HG03565 (cell line): ENCODE measurements around the gene AKAP13.
A peak's percentile ranks its signal among the peaks of the same experiment; 100 is the strongest.

Experiments
- ATAC-seq: cut with Tn5 transposase; IDR thresholded peaks from one replicate; pipeline ENCODE4 v1.9.1; 2021; ENCODE audit warnings: mild to moderate bottlenecking, moderate library complexity; ENCODE audit not compliant: unreplicated experiment

The AKAP13 gene

DNA sequence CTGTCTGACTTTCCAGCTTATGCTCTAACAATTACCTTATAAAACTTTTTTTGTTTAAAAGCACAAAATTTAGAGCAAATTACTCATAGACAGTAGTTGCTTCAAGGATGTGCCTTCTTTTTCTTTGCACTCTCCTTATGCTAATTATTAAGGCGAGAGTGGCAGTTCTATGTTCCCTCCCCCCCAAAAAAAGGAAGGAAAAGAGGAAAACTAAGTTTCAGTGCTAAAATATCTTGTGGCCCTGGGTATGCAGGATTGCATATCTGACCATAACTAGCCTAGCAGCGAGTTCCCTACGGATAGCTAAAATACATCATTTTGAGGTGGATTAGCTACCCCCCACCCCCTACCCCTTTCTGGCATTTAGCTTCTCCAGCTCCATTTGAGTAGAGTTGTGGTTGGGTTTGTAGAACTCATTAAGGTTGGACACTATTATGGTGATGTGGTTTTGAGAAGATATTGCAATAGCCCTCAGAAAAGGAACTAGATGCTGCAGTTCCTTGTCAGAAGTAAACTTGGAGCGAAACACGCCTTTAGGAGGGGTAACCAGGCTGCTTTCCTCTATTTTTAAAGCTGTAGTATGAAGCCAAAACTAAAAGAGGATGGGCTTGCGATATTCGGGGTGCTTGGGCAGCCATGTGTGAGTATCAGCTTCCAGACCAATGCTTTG is 174.6 kb downstream of the AKAP13 start:
- peak; percentile 54 for ATAC-seq

DNA sequence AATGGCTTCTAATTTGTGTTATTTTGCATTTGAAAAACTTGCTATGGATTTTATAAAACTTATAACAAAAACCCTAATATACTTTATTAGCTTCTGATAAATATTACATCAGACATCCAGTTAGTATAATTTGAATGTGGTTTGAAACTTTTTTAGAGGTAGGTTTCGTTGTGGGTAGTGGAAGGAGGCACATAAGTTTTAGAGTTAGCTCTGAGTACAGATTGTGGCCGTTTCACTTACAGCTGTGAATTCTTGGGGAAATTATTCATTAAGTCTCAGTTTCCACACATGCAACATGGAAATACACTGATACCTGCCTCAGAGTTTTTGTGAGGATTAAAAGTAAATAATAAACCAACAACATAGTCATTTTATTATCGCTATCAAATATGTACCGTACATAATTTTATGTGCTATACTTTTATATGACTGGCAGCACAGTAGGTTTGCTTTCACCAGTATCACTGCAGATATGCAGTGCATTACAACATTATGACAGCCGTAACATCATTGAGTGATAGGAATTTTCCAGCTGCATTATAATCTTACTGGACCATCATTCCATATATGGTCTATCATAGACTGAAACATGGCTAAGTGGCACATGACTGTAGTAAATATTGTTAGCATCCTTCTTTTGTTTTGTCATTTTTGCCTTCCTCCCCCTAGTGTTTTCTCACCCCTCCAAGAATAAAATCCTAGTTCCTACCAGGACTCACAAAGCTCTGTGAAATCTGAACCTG is 175.6 kb downstream of the AKAP13 start:
- ATAC-seq = peak; percentile 64

DNA sequence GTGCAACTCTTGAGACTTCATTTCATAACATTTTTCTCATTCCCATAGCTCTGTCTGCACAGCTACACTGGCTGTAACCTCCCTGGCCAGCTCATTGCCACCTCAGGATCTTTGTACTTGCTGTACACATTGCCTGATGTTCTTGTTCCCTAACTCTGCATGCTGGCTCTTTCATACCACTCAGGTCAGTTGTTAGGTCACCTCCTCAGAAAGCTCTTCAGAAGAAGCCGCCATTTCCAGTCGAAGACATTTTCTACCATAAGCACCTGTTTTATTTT is 176.2 kb downstream of the AKAP13 start:
- no peak for ATAC-seq

DNA sequence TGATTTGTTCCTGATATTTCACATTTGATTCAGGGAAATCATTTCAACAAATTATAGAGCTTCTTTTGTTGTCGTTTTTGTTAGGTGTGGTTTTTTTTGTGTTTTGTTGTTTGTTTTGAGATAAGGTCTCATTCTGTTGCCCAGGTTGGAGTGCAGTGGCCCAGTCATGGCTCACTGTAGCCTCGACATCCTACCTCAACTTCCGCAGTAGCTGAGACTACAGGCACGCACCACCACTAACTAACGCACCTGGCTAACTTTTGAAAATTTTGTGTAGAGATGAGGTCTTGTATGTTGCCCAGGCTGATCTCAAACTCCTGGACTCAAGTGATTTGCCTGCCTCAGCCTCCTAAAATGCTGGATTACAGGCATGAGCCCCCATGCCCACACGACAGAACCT is 177.0 kb downstream of the AKAP13 start:
- ATAC-seq = no peak

GRCh38 chr15:85558848-85559247 is 178.4 kb downstream of the AKAP13 start:
- no peak for ATAC-seq

DNA sequence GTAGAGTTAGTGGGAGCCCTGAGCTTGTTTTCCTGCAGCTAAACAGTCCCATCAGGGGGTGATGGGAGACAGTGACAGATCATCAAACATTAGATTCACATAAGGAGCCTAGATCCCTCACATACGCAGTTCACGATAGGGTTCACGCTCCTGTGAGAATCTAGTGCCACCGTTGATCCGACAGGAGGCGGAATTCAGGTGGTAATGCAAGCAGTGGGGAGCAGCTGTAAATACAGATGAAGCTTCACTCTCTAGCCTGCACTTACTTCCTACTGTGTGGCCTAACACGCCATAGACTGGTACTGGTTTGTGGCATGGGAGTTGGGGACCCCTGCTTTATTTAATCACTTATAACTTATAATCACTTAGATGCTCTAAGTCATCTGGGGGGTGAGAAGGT is 179.1 kb downstream of the AKAP13 start:
- ATAC-seq = no peak

GRCh38 chr15:85562824-85563223 is 182.4 kb downstream of the AKAP13 start:
- no peak for ATAC-seq

DNA sequence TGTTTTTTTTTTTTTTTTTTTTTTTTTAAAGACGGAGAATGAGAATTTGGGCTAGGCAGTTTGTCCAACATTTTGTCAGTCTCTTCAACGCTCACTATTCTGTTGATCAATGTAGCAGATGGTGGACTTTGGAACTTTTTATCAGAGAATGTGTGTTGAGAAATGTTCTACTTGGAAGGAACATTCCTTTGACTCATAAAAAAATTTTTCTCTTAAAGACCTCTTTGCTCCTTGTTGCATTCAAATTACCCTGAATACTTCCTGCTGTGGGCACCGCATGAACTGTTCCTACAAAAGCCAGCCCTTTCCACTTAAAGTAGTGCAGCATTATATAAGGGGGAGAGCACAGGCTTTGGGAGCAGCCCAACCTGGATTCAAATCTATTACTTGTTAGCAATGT is 182.9 kb downstream of the AKAP13 start:
- ATAC-seq = no peak

- ATAC-seq = no peak
Observed at GRCh38 chr15:85563731-85564130, 183.3 kb downstream of the AKAP13 start.

- ATAC-seq = no peak
Observed at GRCh38 chr15:85564686-85565085, 184.3 kb downstream of the AKAP13 start.

GRCh38 chr15:85568261-85568808 is 187.9 kb downstream of the AKAP13 start:
- ATAC-seq = no peak

DNA sequence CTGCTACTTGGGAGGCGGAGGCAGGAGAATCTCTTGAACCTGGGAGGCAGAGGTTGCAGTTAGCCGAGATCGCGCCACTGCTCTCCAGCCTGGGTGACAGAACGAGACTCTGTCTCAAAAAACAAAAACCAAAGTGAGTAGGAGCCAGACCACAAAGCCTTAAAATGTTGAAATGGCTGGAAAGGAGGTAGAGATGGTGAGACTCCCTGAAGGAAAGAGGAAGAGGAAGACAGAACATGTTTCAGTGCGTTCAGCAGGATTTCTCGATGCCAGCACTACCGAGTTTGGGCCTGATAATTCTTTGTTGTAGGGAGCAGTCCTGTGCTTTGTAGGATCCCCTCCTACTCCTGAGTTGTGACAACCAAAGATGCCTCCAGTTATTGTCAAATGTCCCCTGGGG is 189.9 kb downstream of the AKAP13 start:
- ATAC-seq = no peak

- no peak for ATAC-seq
Observed at GRCh38 chr15:85571780-85572179, 191.4 kb downstream of the AKAP13 start.

DNA sequence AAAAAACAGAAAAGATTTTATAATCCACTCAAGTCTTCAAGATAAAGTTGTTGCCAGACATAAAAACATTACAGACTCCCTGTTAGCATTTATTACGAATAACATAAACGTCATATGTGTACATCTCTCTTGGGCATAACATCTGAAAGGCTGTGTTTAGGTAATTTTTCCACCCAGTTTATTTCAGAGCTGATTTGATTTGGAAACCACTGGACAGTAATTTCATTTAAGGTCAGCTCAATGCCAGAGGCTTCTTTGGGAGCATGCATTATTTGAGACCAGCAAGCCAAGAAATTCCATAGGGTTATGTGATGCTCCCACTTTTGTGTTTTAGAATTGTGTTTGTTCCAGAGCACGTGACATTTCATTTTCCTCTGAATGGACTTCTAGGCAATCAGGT is 196.0 kb downstream of the AKAP13 start:
- no peak for ATAC-seq

DNA sequence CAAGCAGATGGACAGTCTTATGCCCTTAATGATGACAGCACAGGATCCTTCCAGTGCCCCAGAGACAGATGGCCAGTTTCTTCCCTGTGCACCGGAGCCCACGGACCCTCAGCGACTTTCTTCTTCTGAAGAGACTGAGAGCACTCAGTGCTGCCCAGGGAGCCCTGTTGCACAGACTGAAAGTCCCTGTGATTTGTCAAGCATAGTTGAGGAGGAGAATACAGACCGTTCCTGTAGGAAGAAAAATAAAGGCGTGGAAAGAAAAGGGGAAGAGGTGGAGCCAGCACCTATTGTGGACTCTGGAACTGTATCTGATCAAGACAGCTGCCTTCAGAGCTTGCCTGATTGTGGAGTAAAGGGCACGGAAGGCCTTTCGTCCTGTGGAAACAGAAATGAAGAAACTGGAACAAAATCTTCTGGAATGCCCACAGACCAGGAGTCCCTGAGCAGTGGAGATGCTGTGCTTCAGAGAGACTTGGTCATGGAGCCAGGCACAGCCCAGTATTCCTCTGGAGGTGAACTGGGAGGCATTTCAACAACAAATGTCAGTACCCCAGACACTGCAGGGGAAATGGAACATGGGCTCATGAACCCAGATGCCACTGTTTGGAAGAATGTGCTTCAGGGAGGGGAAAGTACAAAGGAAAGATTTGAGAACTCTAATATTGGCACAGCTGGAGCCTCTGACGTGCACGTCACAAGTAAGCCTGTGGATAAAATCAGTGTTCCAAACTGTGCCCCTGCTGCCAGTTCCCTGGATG is 198.7 kb downstream of the AKAP13 start:
- ATAC-seq = no peak

GRCh38 chr15:85579957-85580694 is 199.7 kb downstream of the AKAP13 start:
- no peak for ATAC-seq

DNA sequence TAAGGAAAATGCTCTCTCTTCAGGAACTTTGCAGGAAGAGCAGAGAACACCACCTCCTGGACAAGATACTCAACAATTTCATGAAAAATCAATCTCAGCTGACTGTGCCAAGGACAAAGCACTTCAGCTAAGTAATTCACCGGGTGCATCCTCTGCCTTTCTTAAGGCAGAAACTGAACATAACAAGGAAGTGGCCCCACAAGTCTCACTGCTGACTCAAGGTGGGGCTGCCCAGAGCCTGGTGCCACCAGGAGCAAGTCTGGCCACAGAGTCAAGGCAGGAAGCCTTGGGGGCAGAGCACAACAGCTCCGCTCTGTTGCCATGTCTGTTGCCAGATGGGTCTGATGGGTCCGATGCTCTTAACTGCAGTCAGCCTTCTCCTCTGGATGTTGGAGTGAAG is 200.5 kb downstream of the AKAP13 start:
- no peak for ATAC-seq

- no peak for ATAC-seq
Observed at GRCh38 chr15:85581495-85581894, 201.1 kb downstream of the AKAP13 start.

DNA sequence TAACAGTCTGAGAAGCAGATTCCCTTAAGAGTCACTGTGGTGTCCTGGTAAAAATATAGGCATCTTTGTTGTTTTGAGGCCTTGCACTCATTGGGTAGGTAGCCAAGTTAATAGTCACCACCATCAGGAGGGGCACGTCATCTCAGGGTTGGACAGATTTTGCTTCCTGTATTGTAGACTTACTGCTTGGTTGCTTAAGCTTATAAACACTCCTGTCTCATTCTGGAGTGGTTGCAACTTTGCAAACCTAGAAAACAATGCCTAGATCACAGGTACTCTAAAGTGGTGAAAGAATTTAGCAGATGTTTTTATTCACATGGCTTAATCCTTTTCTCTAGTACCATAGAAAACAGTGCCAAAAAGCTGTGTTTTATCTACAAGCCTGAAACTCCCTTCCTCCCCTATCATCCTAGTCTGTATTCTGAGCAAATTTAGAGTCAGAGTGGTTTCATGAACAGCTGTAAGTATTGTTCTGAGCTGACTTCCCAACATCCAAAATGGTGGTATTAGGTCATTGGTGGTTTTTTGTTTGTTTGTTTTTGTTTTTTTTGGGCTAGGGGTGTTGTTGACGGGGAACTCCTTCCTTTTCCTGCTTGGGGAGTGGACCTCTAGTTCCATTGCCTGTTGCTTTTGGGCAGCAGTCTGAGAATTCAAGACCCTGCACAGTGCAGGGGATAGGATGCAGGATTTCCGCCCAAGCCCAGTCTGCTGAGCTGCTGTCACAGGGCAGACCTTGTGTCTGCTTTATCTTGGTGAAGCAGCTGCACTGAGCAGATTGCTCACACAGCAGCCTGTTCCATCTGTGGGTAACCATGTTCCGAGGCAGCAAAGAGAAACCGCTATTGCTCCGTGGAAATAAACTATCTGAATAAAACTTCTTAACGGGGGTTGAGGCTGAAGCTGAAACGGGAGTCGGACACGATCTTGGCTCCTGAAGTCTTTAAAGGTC is 202.0 kb downstream of the AKAP13 start:
- peak; percentile 29 for ATAC-seq

DNA sequence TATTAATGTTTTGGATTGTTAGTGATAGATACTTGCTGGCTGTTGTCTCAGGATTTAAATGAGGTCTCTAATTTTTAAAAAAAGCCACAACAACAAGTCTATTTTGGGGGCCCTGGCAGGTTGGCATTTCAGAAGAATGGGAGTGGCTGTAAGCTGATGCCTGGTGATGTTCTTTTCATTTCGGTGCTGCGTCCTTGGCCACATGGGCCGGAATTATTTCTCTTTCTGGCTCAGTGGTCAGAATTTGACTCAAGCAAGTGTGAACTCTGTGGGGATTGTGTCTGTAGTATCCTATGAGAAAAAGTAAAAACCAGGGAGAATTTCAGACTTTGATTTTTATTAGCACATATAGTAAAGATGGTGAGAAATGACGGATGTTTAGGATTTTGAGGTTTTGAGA is 203.0 kb downstream of the AKAP13 start:
- no peak for ATAC-seq
